Measurements from ENCODE around the gene RNF115.

DNA sequence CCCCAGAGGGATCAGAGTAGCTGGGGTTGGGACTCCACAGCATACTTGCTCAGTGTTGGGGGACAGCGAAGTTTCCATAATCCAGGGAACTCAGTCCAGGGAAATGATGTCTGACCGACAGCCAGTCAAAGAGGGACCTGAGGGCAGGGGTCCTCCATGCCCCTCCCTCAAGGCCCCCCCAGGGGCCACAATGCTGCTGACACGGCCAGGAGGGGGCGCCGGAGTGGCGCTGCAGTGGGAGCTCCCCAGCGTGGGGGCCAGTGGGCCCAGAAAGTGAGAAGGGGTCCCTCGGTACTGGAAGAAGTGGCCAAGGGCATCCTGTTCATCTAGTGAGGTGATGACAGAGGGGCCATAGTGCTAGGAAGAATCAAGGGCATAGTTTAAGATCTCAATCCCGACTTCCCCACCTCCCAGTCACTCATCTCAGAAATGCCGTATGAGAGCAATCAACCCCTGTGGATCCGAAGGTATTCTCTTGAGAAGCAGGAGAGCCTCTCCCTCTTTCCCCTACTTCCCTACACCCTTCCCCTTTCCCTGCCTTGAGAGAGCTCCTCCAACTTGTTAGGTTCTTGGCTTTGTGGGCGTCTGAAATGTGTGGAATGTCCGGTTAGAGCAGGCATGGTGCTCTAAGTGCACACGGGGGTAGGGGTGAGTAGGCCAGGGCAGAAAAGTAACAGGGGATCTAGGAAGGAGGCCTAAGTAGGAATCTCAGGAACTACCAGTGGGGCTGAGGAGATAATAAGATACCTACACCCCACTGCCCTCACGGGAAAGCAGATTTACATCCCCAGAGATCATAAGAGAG lies 25.7 kb upstream of the RNF115 start:
- TF ChIP-seq, protein P1, sequence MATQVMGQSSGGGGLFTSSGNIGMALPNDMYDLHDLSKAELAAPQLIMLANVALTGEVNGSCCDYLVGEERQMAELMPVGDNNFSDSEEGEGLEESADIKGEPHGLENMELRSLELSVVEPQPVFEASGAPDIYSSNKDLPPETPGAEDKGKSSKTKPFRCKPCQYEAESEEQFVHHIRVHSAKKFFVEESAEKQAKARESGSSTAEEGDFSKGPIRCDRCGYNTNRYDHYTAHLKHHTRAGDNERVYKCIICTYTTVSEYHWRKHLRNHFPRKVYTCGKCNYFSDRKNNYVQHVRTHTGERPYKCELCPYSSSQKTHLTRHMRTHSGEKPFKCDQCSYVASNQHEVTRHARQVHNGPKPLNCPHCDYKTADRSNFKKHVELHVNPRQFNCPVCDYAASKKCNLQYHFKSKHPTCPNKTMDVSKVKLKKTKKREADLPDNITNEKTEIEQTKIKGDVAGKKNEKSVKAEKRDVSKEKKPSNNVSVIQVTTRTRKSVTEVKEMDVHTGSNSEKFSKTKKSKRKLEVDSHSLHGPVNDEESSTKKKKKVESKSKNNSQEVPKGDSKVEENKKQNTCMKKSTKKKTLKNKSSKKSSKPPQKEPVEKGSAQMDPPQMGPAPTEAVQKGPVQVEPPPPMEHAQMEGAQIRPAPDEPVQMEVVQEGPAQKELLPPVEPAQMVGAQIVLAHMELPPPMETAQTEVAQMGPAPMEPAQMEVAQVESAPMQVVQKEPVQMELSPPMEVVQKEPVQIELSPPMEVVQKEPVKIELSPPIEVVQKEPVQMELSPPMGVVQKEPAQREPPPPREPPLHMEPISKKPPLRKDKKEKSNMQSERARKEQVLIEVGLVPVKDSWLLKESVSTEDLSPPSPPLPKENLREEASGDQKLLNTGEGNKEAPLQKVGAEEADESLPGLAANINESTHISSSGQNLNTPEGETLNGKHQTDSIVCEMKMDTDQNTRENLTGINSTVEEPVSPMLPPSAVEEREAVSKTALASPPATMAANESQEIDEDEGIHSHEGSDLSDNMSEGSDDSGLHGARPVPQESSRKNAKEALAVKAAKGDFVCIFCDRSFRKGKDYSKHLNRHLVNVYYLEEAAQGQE (IDR thresholded peaks at IDR 0.05), result no peak
- TF ChIP-seq MAX (IDR thresholded peaks at IDR 0.05) (no peak), SP1 (IDR thresholded peaks at IDR 0.05) (no peak), EGR1 (IDR thresholded peaks at IDR 0.05; ENCODE audit: low read depth in 2 of 2) (no peak), RAD21 (IDR thresholded peaks at IDR 0.05) (no peak), HNF4G (IDR thresholded peaks at IDR 0.05) (no peak), JUND (IDR thresholded peaks at IDR 0.05) (no peak), TAF1 (conservative IDR thresholded peaks at IDR 0.05) (no peak)
- TF ChIP-seq, protein P2, sequence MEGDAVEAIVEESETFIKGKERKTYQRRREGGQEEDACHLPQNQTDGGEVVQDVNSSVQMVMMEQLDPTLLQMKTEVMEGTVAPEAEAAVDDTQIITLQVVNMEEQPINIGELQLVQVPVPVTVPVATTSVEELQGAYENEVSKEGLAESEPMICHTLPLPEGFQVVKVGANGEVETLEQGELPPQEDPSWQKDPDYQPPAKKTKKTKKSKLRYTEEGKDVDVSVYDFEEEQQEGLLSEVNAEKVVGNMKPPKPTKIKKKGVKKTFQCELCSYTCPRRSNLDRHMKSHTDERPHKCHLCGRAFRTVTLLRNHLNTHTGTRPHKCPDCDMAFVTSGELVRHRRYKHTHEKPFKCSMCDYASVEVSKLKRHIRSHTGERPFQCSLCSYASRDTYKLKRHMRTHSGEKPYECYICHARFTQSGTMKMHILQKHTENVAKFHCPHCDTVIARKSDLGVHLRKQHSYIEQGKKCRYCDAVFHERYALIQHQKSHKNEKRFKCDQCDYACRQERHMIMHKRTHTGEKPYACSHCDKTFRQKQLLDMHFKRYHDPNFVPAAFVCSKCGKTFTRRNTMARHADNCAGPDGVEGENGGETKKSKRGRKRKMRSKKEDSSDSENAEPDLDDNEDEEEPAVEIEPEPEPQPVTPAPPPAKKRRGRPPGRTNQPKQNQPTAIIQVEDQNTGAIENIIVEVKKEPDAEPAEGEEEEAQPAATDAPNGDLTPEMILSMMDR (IDR thresholded peaks at IDR 0.05; ENCODE audit: low read depth, low read length, missing input control), result no peak
- TF ChIP-seq, protein P3, sequence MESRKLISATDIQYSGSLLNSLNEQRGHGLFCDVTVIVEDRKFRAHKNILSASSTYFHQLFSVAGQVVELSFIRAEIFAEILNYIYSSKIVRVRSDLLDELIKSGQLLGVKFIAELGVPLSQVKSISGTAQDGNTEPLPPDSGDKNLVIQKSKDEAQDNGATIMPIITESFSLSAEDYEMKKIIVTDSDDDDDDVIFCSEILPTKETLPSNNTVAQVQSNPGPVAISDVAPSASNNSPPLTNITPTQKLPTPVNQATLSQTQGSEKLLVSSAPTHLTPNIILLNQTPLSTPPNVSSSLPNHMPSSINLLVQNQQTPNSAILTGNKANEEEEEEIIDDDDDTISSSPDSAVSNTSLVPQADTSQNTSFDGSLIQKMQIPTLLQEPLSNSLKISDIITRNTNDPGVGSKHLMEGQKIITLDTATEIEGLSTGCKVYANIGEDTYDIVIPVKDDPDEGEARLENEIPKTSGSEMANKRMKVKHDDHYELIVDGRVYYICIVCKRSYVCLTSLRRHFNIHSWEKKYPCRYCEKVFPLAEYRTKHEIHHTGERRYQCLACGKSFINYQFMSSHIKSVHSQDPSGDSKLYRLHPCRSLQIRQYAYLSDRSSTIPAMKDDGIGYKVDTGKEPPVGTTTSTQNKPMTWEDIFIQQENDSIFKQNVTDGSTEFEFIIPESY (IDR thresholded peaks at IDR 0.05), result no peak
